HepG2 (cell line): Measurements from ENCODE around the gene KLHL8. TPM values are rescaled to one million over a fixed set of nuclear protein-coding genes. Genes with fewer than 3 reads are reported as not detected.

Source experiments
- ATAC-seq: fragments of 200-7000 bp; cut with Tn5 transposase; 3 replicates; pipeline ENCODE4 v1.9.1; 2020; ENCODE audit warnings: mild to moderate bottlenecking, moderate library complexity
- BruUV-seq: library from RNA; stranded (reverse); fragments of 400-500 nt; replicated peaks from 2 replicates; lab custom pipeline; 2021; lab: Mats Ljungman, UMichigan
- CTCF ChIA-PET: fragments of 300-600 bp; formaldehyde crosslinking; extraction: SDS; loops from one replicate; lab custom pipeline; 2021; ENCODE audit warnings: low total read pairs, inconsistent platforms, low intra/inter-chr PET ratio; lab: Yijun Ruan, JAX
- POLR2A ChIA-PET: fragments of 350-600 bp; sonication (Branson Sonifier 250); formaldehyde crosslinking; loops from one replicate; lab custom pipeline; 2020; ENCODE audit warnings: antibody characterized with exemption, inconsistent platforms; lab: Yijun Ruan, JAX
- DNase-seq: peaks from one replicate; pipeline ENCODE4 v3.0.0-alpha.2; 2015; ENCODE audit warnings: low spot score
- FAIRE-seq: peaks from 3 replicates; lab custom pipeline; 2011; peaks lifted over from hg19 to GRCh38; lab: Jason Lieb, UNC
- H2AFZ ChIP-seq: one replicate; pipeline ENCODE4 v1.6.1; 2011; ENCODE audit warnings: low read length, inconsistent platforms
- H3K27ac ChIP-seq: fragments of 300-600 bp; 3 replicates; pipeline ENCODE4 v1.8.0; 2011; ENCODE audit warnings: mixed run types, mild to moderate bottlenecking, mixed read lengths, low read length, inconsistent platforms; ENCODE audit not compliant: insufficient read depth; ENCODE audit errors: extremely low read length
- H3K27me3 ChIP-seq, 2 experiments: fragments of 200-600 bp in 1 of 2; 2 replicates in 1 of 2; 3 replicates in 1 of 2; pipeline versions ENCODE4 v1.6.0 to v1.8.0; 2011; ENCODE audit warnings: low read length in 2 of 2, mild to moderate bottlenecking in 2 of 2, moderate library complexity in 2 of 2, inconsistent platforms in 1 of 2; ENCODE audit not compliant: insufficient read depth in 2 of 2, control insufficient read depth in 1 of 2
- H3K36me3 ChIP-seq, 2 experiments: fragments of 200-600 bp in 1 of 2; replicated peaks in 1 of 2; 2 replicates in 1 of 2; 3 replicates in 1 of 2; pipeline versions ENCODE4 v1.5.1 to v1.8.0; 2011; ENCODE audit warnings: low read length in 2 of 2, inconsistent platforms in 1 of 2; ENCODE audit not compliant: insufficient read depth in 2 of 2, control insufficient read depth in 1 of 2
- H3K4me1 ChIP-seq: 2 replicates; pipeline ENCODE4 v1.5.1; 2012; ENCODE audit warnings: low read length, inconsistent platforms; ENCODE audit not compliant: insufficient read depth
- H3K4me2 ChIP-seq: 2 replicates; pipeline ENCODE4 v1.6.0; 2011; ENCODE audit warnings: low read depth, low read length, inconsistent platforms
- H3K4me3 ChIP-seq, 3 experiments: fragments of 200-600 bp in 1 of 3; sonication (generic), shearing (Covaris generic) in 1 of 3; replicated peaks in 1 of 3; 2 replicates each; pipeline ENCODE4 v1.5.1; 2011 to 2016; ENCODE audit warnings: low read length in 3 of 3, inconsistent platforms in 2 of 3, low read depth in 2 of 3, mild to moderate bottlenecking in 2 of 3, control low read depth in 1 of 3, mixed read lengths in 1 of 3; ENCODE audit not compliant: insufficient read depth in 1 of 3
- H3K79me2 ChIP-seq: one replicate; pipeline ENCODE4 v1.6.1; 2011; ENCODE audit warnings: low read length, inconsistent platforms; ENCODE audit not compliant: insufficient read depth
- H3K9ac ChIP-seq: 2 replicates; pipeline ENCODE4 v1.6.0; 2011; ENCODE audit warnings: mild to moderate bottlenecking, low read depth, low read length, inconsistent platforms; ENCODE audit not compliant: insufficient read depth
- H3K9me3 ChIP-seq: 2 replicates; pipeline ENCODE4 v1.5.1; 2012; ENCODE audit warnings: mild to moderate bottlenecking, low read length
- H4K20me1 ChIP-seq: 2 replicates; pipeline ENCODE4 v1.6.0; 2011; ENCODE audit warnings: inconsistent platforms, mild to moderate bottlenecking, low read length, moderate library complexity; ENCODE audit not compliant: insufficient read depth
- ZNF136 ChIP-seq: sonication (generic); formaldehyde crosslinking; IDR thresholded peaks from 2 replicates; pipeline ENCODE4 v1.8.1; 2022; ENCODE audit warnings: low read depth, mild to moderate bottlenecking, moderate library complexity, missing genetic modification reagents
- ZNF317 ChIP-seq: sonication (generic); formaldehyde crosslinking; IDR thresholded peaks from 2 replicates; pipeline ENCODE4 v1.5.0; 2020; ENCODE audit warnings: mild to moderate bottlenecking, missing genetic modification reagents
- WGBS: methylation state at CpG from one replicate; pipeline ENCODE4 v1.1.6; 2017; ENCODE audit warnings: low lambda C conversion rate; 5-methylcytosine and 5-hydroxymethylcytosine counted together
- in situ Hi-C: cut with HindIII; loops from 2 replicates; pipeline ENCODE4 v1.10.0; 2017; ENCODE audit warnings: low pct_unique_long_range_greater_than_20kb; ENCODE audit not compliant: extremely low pct_ligation_motif_present
- intact Hi-C: fragments of 100-400 bp; cut with micrococcal nuclease; formaldehyde crosslinking; loops from one replicate; pipeline ENCODE4 v1.10.0; 2022; ENCODE audit not compliant: unreplicated experiment
- polyA plus RNA-seq, 8 experiments: library from polyadenylated mRNA; depleted of rRNA in 3 of 8; stranded (reverse) in 7 of 8; unstranded in 1 of 8; fragments of >200 nt; fragmentation: Illumina TruSeq in 4 of 8; extraction: Trizol in 4 of 8; gene quantifications; 2 replicates each; pipeline versions ENCODE4 v1.2.1 to v1.2.3, GENCODE V29; 2011 to 2016; ENCODE audit warnings: low read depth in 4 of 8, missing spikeins in 1 of 8, mixed read lengths in 1 of 8; ENCODE audit not compliant: insufficient read depth in 1 of 8
- total RNA-seq, 5 experiments: library from RNA; depleted of rRNA; stranded (reverse); fragments of >200 nt; fragmentation: Illumina TruSeq; extraction: Trizol; gene quantifications; 2 replicates each; pipeline ENCODE4 v1.2.3, GENCODE V29; 2016; ENCODE audit warnings: low read depth in 1 of 5
- TF ChIP-seq, protein P1 (sequence below): sonication (generic); formaldehyde crosslinking; IDR thresholded peaks from 2 replicates; pipeline ENCODE4 v1.5.1; 2020; ENCODE audit warnings: mild to moderate bottlenecking, missing genetic modification reagents
- TF ChIP-seq, protein P2 (sequence below): sonication (generic); formaldehyde crosslinking; IDR thresholded peaks from 2 replicates; pipeline ENCODE4 v1.5.1; 2020; ENCODE audit warnings: mild to moderate bottlenecking, missing genetic modification reagents, borderline replicate concordance

KLHL8 gene
- total and polyA plus RNA-seq, 2 of the 13 experiments (the other 11 are each of a cell fraction or from before 2014, with no cell fraction given) = 2.8 to 11.7 TPM

DNA sequence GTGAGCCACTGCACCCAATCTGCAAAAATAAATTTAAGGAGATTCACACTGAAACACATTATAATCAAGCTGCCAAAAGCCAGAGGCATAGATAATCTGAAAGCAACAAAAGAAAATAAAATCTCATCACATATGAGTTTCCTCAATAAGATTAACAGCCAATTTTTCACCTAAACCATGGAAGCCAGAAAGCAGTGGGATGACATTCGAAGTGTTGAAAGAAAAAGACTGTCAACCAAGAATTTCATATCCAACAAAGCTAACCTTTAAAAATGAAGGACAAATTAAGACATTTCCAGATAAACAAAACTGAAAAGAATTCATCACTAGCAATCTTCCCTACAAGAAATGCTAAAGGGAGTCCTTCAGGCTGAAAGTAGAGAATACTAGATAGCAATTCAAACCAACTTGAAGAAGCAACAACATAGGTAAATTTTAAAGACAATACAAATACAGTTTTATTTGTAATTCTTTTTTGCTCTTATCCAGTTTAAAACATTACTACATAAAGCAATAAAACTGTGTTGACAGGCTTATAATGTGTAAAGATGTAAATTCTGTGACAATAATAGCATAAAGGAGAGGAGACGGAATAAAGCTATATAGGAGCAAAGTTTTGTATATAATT lies 23.1 kb upstream of the KLHL8 start:
- ATAC-seq = no peak
- H3K9me3 ChIP-seq = peaks cover 22% of the 10 kb centered on the region
- 1% methylated on average over 2 of the region's 2 CpGs for WGBS
- H3K36me3 ChIP-seq = no peaks in the 10 kb centered on the region
- DNase-seq = no peak
- intact Hi-C loops = no loop called here
- no peak overlapping the region for H2AFZ ChIP-seq
- TF ChIP-seq, protein P1, sequence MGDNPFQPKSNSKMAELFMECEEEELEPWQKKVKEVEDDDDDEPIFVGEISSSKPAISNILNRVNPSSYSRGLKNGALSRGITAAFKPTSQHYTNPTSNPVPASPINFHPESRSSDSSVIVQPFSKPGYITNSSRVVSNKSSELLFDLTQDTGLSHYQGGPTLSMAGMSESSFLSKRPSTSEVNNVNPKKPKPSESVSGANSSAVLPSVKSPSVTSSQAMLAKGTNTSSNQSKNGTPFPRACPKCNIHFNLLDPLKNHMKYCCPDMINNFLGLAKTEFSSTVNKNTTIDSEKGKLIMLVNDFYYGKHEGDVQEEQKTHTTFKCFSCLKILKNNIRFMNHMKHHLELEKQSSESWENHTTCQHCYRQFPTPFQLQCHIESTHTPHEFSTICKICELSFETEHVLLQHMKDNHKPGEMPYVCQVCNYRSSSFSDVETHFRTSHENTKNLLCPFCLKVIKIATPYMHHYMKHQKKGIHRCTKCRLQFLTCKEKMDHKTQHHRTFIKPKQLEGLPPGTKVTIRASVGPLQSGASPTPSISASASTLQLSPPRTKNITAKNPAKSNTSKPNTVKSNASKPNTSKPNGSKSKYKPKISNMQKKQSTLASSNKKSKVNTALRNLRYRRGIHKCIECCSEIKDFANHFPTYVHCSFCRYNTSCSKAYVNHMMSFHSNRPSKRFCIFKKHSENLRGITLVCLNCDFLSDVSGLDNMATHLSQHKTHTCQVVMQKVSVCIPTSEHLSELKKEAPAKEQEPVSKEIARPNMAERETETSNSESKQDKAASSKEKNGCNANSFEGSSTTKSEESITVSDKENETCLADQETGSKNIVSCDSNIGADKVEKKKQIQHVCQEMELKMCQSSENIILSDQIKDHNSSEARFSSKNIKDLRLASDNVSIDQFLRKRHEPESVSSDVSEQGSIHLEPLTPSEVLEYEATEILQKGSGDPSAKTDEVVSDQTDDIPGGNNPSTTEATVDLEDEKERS = peak; percentile 60; the same call in 1 of the 2 replicates
- TF ChIP-seq ZNF317 (CRISPR knock-in tag) = peak; percentile 99
- TF ChIP-seq, protein P2, sequence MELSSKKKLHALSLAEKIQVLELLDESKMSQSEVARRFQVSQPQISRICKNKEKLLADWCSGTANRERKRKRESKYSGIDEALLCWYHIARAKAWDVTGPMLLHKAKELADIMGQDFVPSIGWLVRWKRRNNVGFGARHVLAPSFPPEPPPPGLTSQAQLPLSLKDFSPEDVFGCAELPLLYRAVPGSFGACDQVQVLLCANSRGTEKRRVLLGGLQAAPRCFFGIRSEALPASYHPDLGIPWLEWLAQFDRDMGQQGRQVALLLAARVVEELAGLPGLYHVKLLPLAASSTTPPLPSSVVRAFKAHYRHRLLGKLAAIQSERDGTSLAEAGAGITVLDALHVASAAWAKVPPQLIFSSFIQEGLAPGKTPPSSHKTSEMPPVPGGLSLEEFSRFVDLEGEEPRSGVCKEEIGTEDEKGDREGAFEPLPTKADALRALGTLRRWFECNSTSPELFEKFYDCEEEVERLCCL (CRISPR knock-in tag) = no peak
- peak; percentile 100; the same call in 1 of the 2 replicates for TF ChIP-seq ZNF136
- TF ChIP-seq, all 625 proteins: peak for 3
- POLR2A ChIA-PET = no interaction called here
- Histone ChIP-seq H3K9ac (no peak overlapping the region), H3K27ac (no peak overlapping the region), H3K4me1 (peaks cover 15% of the 10 kb centered on the region), H3K27me3 (no peaks in the 10 kb centered on the region), H3K79me2 (no peaks in the 10 kb centered on the region), H4K20me1 (no peaks in the 10 kb centered on the region), H3K4me3 (no peak overlapping the region), H3K4me2 (no peak overlapping the region)
- in situ Hi-C loops = no loop called here
- BruUV-seq = no TSS peak
- no peak for FAIRE-seq
- CTCF ChIA-PET = no interaction called here
